Measurements from ENCODE around the gene GLI3.

The GLI3 gene

GRCh38 chr7:42137431-42137830 is 99.6 kb downstream of the GLI3 start:
- no peak for DNase-seq

- no peak for DNase-seq
Observed at GRCh38 chr7:42135728-42136127, 101.3 kb downstream of the GLI3 start.

- no peak for DNase-seq
Observed at GRCh38 chr7:42134276-42134876, 102.6 kb downstream of the GLI3 start.

GRCh38 chr7:42133321-42133720 is 103.7 kb downstream of the GLI3 start:
- no peak for DNase-seq

GRCh38 chr7:42128703-42129102 is 108.3 kb downstream of the GLI3 start:
- no peak for DNase-seq

GRCh38 chr7:42127232-42127622 is 109.8 kb downstream of the GLI3 start:
- no peak for DNase-seq

DNA sequence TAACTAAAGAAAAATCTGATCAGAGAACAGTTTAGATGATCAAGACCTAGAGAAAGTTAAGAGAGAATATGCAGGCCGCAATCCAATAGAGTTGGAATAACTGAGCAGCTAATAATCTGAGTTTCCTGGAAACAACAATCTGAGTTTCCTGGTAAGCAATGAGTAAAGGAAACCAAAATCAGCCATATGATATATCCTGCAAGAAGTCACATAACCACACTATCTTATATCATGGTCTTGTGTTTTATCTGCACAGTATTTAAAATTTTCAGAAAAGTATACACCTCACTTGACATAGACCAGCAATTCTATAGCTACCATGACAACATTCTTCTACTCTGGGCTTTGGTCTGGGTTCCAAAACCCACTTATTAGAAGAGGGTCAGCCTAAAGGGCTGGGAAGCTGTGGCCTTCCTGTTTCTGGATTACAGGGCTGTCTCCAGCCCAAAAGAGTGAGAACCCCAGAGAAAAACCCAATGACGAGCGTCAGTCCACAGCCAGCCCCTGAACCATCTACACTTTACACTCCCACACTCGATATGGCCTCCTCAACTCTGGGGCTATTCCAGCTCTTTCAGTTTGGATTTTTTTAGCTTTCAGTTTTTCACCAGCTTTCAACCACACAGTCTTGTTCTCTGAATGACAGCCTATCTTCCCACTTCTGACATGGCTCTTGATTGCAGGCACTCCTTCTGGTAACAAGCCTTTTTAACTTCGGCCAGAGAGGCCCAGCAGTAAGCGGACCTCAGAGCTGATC is 110.4 kb downstream of the GLI3 start:
- no peak for DNase-seq

DNA sequence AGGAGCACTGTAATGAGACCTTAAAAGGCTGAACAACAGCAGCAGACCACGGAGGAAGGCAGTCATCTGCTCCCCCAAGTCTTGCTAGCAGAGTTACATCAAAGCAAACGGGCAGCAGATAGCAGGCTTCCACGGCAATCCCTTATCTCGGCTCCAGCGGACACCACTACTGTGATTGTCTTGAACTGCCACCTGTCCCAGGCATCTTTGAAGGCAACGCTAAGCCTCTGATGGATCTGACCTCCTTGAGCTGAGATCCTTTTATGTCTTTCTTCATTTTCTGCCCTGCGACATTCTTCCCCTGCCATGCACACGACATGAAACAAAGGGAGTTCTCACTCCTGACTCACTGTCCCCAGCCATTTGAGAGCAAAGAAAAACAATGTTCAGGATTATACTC is 111.7 kb downstream of the GLI3 start:
- DNase-seq, result no peak

DNA sequence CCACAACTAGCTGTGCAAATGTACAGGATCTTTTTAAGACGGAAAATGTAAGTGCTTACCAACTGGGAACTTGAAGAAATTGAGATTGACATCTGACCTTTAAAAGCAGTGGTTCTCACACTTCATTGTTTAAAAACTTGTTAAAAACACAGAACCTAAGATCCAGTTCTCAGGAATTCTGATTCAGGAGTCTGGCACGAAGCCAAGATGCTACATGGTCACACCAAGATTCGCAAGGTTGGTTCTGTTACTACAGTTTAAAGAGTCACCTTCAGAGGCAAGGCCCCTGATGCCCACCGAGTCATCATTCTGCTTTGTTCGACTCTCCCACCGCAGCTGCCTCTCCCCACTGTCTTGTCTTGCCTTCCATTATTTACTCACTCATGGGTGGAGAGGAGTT is 113.3 kb downstream of the GLI3 start:
- no peak for DNase-seq

- DNase-seq, result no peak
Observed at GRCh38 chr7:42120191-42120590, 116.8 kb downstream of the GLI3 start.

DNA sequence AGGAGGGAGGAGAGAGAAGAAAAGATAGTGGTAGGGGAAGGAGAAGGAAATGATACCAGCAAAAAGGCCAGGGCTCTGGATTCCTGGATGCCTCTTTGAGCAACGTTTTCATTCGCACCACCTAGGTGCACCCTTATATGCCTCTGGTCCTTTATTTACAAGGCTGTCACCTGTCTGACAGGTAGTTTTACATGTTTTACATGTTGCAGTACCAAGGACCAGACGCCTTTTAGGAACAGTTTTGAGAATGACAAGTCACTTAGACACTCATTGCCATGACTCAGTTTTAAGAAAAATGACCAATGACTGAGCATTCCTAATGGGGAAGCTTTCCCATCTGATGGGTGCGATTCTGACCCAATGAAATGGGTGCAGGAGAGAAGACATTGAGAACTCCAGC is 119.8 kb downstream of the GLI3 start:
- no peak for DNase-seq

DNA sequence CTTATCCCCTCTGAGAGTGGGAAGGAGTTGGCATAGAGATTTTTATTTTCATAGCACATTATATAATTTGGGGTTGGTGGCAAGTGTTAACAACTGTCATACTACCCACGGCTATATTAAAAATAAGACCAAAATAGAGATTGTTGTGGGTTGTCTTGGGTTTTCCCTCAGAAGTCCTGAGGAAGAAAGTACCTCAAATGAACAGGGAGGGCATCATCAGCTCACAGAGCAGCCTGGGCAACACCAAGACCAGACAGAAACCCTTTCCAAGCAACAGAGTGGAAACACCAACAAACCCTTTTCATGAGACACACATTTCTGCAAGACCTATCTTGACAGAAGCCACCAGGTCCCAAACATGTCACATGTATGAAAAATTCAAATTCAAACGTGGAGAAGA is 121.2 kb downstream of the GLI3 start:
- no peak for DNase-seq

DNA sequence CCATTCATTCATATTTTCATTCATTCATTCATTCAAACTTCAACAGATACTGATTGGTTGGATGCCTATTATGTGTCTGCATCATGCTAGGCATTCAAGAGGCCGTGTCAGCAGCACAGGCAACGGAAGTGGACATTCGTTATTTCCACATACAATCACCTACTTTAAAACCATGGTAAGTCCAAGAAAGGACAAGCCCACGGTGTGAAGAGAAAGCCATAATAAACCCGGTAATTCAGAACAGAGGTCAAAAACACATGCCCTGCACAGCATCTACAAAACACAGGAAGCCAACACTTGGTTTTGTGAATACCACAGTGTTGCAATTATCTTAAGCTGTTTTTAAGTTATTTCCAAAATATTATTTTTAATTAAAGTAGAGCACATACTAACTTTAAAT is 126.7 kb downstream of the GLI3 start:
- no peak for DNase-seq

DNA sequence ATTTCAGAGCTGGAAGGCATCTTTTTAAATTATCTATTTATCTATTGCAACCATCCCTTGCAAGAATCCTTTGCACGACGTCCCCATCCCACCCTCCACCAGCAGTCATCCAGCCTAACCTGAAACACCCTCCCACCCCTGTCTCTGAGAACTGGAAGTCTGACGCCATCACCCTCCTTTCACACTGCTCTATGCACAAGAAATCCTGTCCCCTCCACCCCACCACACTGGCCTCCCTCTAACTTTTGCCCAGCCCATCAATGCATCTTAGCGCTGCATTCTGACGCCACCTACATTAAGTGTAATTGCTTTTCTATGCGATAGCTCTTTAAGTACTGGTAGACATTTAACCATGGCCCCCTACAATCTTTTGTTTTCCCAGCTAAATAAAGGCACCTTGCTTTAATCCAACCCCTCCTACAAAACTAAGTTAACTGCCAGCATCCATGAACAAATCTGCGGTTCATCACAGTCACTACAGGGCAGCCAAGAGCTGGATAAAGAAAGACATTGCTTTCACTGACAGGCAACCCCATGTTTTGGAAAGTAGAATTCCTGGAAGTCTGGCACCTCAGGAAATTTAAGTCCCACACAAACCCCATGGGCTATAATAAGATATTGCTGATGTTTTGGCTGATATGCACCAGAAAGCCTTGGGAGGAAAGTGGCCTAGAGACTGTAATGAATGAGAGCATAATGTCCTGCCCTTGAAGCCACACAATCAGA is 128.0 kb downstream of the GLI3 start:
- DNase-seq, result no peak

GRCh38 chr7:42107484-42108240 is 129.3 kb downstream of the GLI3 start:
- DNase-seq, result no peak

DNA sequence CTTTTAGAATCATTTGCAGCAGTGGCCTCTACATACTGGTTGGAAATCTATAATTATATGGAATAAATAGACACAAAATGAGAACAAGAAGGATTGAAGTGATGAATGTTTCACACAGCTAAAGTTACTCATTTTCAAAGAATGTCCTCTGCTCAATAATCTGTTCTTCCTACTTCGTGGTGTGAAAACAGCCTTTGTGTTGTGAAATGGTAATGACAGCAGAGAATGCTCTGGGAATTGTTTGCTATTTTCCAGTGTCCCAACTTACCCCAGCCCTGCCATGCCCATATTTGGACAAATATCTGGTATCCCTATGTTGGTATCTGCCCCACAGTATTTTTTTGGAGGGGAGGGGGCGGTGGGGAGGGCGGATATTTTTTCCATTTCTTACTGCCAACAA is 130.4 kb downstream of the GLI3 start:
- DNase-seq, result no peak

DNA sequence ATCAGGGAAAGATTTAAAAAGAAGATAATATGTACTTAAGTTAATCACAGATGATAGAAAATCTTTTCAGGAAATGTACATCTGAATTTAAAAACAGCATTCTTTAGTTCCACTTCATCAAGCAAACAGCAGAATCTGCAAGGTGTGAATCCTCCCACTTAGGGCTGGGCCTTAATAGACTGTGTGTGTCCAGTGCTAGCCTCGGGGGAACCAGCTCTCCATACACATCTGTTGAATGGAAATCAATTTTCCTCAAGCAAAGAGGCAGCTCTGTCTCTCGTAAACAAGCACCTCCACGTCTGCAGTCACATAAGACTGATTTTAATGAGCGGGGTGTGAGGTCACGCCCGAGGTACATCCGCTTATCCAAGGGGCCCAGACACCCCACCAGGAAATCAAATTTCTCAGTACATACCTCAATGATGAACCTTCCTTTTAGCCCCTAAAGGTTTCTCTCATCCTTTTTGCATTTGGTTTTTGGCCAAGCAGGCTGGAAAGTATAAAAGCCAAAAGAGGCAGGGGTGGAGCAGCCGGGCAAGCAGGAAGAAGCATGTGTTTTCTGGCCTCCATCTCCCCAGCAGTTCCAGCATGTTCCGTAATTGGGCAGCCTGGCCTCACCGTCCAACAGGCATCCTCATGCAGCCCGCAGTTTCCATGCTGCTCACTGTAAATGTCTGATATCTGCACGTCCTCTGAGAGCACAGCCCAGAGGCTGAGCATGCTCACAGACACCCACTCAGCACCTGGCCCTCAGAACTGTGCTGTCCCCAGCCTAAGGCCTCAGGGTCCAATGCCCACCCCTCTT is 131.3 kb downstream of the GLI3 start:
- no peak for DNase-seq

DNA sequence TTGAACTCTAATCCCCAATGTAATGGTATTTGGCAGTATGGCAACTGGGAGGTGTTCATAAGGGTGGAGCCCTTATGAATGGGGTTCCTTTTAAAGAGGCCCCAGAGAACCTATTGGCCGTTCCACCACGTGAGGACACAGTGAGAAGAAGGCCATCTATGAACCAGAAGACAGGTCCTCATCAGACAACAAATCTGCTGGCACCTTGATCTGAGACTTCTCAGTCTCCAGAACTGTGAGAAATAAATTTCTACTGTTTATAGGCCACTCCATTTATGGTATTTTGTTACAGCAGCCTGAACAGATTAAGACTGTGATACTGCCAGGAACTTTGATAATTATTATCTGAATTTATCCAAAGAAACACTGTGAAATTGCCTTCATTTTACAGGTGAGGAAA is 132.3 kb downstream of the GLI3 start:
- no peak for DNase-seq

DNA sequence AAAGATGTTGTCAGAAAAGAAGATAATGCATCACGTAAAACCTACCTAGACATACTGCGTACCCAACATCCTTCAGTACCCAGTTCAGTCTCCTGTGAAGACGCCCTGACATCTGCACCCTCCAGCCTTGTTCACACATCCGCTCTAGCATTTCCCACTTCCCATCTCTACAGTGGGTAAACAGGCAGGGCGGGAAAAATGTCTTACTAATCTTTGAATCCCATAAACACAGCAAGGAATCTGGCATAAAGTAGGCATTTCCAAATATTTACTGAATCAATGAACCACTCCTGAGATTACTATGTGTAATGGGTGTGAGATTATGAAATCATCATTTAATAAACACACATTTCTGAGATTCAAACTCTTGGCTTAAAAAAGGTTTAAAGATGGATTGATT is 132.8 kb downstream of the GLI3 start:
- DNase-seq, result no peak

- no peak for DNase-seq
Observed at GRCh38 chr7:42103456-42103855, 133.6 kb downstream of the GLI3 start.

GRCh38 chr7:42103020-42103419 is 134.0 kb downstream of the GLI3 start:
- no peak for DNase-seq

DNA sequence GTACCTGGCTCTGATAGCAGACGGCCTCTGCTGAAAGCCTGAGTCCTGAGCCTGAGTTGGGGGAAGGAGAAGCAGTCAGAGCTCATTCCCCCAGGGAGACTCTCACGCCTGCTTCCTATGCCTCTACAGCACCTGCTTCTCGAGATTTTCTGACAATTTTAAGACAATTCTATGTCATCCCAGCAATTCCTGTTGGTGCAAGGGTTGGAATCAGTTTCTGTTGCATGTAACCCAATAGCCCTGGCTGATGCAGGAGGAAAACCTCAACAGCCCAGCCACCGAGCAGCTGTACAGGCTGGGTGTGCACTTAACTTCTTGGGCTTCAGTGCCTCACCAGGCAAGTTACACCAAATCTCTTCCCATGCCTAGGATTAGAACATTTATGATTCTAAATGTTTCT is 134.7 kb downstream of the GLI3 start:
- DNase-seq, result no peak

- DNase-seq, result no peak
Observed at GRCh38 chr7:42100156-42100508, 136.9 kb downstream of the GLI3 start.

Measured in stimulated activated CD4-positive, alpha-beta T cell treated with anti-CD3 and anti-CD28 coated beads, Interleukin-4, amount 100 ng/mL, for 1 hour (primary cell).